ENCODE results near the gene FSCN2.

Gene FSCN2

DNA sequence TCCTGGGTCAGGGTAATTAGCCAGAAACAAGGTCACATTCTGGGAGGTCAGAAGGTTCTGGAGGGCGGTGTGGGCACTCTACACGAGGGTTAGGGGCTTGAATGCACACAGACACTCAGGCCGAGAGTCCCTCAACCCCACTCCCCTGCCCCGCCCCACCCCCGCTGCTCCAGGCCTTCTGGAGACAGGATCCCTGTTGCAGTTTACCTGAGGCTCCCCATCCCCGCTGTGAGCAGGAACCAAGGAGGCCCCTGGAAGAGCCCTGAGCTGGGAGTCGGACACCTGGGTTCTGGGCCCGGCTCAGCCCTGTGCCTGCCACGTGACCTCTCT, 11.2 kb upstream of the FSCN2 start:
- H3K27me3 ChIP-seq (ENCODE audit: insufficient read depth, low read length), result peaks cover 59% of the 10 kb centered on the region
- peaks cover 3% of the 10 kb centered on the region for H3K36me3 ChIP-seq (ENCODE audit: insufficient read depth, low read depth, low read length)
- H3K4me3 ChIP-seq (ENCODE audit: low read length), result peak overlapping the region; percentile 83; the same call in 1 of the 2 replicates
- H3K27ac ChIP-seq (ENCODE audit: low read length), result no peak overlapping the region
- H3K9ac ChIP-seq (ENCODE audit: low read depth, low read length), result no peak overlapping the region; the same call in 1 of the 2 replicates
- H3K9me3 ChIP-seq (ENCODE audit: insufficient read depth, low read depth, low read length), result no peaks in the 10 kb centered on the region
- peaks cover 10% of the 10 kb centered on the region for H3K4me1 ChIP-seq (ENCODE audit: insufficient read depth, low read length)

DNA sequence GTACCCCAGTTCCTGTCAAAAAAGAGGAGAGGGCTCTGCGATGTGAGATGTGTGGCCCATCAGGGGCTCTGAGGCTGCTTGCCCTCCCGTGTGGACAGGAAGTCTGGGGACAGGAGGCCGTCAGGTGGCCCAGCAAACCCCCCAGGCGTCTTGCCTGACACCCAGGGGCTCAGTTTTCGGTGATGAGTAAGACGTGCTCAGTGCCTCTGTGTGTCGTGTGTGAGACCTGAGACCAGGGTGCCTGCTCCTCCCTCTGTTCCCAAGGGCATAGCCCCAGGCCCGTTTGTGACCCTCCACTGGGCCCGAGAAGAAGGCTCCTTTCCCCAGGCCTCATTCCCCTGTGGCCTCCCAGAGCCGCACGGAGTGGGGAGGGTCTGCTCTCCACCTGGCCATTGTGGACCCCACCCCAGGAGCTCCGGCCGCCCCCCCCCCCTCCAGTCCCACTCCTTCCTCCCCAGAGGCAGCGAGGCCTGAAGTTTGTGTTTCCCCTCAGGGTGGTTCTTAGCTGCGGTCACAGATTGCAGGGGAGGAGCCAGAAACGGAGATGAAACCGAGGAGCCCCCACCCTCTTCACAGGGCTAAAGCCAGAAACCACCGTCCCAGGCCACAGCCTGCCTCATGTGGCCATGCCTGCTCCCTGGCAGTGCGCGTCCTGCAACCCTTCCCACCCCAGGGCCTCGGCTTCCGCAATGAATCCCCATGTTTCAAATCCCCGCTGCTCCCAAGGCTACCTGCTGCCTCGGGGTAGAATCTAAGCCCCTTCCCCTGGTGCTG, 10.7 kb upstream of the FSCN2 start:
- H3K4me3 ChIP-seq (ENCODE audit: low read length), result peak overlapping the region; percentile 62; the same call in 1 of the 2 replicates

DNA sequence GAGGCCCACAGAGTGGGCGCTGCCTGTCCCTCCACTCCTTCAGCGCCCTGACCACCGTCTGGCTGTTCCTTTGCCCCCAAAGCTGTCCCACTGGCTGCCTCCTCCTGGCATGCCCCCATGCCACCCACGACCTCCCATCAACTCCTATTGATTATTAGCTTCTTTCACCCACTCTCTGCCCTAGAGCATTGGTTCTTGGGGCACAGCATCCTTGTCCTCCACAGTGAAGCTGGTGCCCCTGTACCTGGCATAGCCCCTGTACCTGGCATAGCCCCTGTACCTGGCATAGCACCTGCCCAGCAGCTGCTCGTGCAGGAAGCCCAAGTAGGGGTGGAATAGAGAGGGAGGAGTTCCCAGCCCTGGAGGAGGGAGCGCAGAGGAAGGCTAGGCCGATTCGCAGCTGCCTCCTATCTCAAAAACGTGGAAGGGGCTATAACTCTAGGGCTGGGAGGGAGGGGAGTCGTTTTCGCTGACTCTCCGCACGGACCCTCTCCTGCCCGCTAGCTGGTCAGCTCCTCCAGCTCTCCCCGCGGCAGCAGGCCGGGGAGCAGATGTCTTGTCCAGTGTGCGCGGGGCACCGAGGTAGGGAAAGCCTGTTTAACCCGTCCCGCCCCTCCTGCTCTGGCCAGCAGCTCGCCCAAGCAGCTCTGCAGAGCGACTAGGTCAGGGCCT, 9.9 kb upstream of the FSCN2 start:
- H3K4me3 ChIP-seq (ENCODE audit: low read length), result peak overlapping the region; percentile 62; the same call in 1 of the 2 replicates
- H3K9me3 ChIP-seq (ENCODE audit: insufficient read depth, low read depth, low read length), result no peaks in the 10 kb centered on the region
- H3K27me3 ChIP-seq (ENCODE audit: insufficient read depth, low read length), result peaks cover 70% of the 10 kb centered on the region
- no peak overlapping the region for H3K27ac ChIP-seq (ENCODE audit: low read length)
- no peaks in the 10 kb centered on the region for H3K36me3 ChIP-seq (ENCODE audit: insufficient read depth, low read depth, low read length)
- H3K9ac ChIP-seq (ENCODE audit: low read depth, low read length), result peak overlapping the region; percentile 53; the same call in 1 of the 2 replicates
- peaks cover 10% of the 10 kb centered on the region for H3K4me1 ChIP-seq (ENCODE audit: insufficient read depth, low read length)

More for the DNA sequence above, 10.7 kb upstream of the FSCN2 start:
- no peaks in the 10 kb centered on the region for H3K9me3 ChIP-seq (ENCODE audit: insufficient read depth, low read depth, low read length)
- H3K4me1 ChIP-seq (ENCODE audit: insufficient read depth, low read length), result peaks cover 10% of the 10 kb centered on the region
- peak overlapping the region; percentile 53; the same call in 1 of the 2 replicates for H3K9ac ChIP-seq (ENCODE audit: low read depth, low read length)
- H3K36me3 ChIP-seq (ENCODE audit: insufficient read depth, low read depth, low read length), result no peaks in the 10 kb centered on the region
- H3K27me3 ChIP-seq (ENCODE audit: insufficient read depth, low read length), result peaks cover 65% of the 10 kb centered on the region
- H3K27ac ChIP-seq (ENCODE audit: low read length), result no peak overlapping the region

DNA sequence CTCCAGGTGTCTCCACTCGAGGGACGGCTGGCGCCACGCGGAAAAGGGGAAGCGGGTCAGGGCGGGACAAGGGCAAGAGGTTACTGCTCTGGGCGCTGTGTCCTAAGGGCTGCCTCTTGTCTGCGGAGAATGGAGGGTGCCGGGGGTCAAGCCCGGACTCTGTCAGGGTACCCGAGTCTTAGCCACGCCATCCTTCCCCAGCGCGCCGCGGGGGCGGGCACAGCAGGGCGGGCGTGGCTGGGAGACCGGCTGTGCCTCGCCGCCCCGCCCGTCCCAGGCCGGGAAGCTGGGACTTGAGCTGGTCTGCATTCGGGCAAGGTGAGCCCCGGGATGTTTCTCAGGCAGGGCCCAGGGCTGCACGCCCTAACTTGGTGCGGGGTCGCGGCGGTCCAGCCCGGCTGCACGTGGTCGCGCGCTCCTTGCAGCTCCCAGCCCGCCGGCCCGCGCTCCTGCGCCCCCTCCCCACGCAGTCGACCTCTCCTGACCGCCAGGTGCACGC, 9.3 kb upstream of the FSCN2 start:
- Histone ChIP-seq H3K27me3 (ENCODE audit: insufficient read depth, low read length) (peaks cover 70% of the 10 kb centered on the region), H3K36me3 (ENCODE audit: insufficient read depth, low read depth, low read length) (no peaks in the 10 kb centered on the region), H3K9me3 (ENCODE audit: insufficient read depth, low read depth, low read length) (no peaks in the 10 kb centered on the region), H3K9ac (ENCODE audit: low read depth, low read length) (peak overlapping the region; percentile 53; the same call in 1 of the 2 replicates), H3K4me1 (ENCODE audit: insufficient read depth, low read length) (peaks cover 10% of the 10 kb centered on the region), H3K27ac (ENCODE audit: low read length) (no peak overlapping the region), H3K4me3 (ENCODE audit: low read length) (peak overlapping the region; percentile 62)

DNA sequence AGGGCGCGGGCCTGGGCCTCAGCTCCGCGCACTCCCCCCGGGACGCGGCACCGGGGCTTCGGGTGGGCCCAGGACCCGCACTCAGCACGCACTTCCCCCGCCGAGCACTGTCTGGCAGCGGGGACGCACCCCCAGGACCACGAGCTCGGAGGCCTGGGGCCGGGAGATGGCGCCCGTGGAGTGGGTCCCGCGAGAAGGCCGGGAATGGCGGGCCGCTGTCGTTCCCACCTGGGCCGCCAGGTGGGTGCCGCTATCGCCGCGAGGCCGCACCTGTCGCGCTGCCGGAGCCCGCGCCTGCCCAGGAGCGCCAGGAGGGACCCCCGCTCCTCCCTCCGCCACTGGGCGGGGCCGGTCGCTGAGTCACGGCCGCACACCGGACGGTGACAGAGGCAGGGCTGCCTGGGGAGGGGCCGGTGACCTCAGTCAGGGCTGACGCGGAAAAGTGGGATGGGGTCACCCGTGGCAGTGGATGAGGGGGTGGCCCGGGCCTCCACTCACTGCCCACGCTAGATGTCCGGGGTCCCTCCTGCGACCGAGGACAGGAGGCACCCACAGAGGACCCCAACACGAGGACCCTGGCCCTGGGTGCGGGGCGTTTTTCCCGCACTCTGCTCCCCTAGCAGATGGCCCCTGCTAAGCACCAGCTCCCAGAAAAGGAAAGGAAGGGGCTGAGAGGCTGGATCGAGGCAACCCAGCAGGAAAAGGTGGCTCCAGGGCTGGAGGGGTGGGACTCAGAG, 8.7 kb upstream of the FSCN2 start:
- H3K9me3 ChIP-seq (ENCODE audit: insufficient read depth, low read depth, low read length), result no peaks in the 10 kb centered on the region
- no peak overlapping the region for H3K27ac ChIP-seq (ENCODE audit: low read length)
- H3K4me3 ChIP-seq (ENCODE audit: low read length), result peak overlapping the region; percentile 62; the same call in 1 of the 2 replicates
- H3K36me3 ChIP-seq (ENCODE audit: insufficient read depth, low read depth, low read length), result no peaks in the 10 kb centered on the region
- H3K4me1 ChIP-seq (ENCODE audit: insufficient read depth, low read length), result peaks cover 10% of the 10 kb centered on the region
- H3K9ac ChIP-seq (ENCODE audit: low read depth, low read length), result peak overlapping the region; percentile 53; the same call in 1 of the 2 replicates
- peaks cover 70% of the 10 kb centered on the region for H3K27me3 ChIP-seq (ENCODE audit: insufficient read depth, low read length)

DNA sequence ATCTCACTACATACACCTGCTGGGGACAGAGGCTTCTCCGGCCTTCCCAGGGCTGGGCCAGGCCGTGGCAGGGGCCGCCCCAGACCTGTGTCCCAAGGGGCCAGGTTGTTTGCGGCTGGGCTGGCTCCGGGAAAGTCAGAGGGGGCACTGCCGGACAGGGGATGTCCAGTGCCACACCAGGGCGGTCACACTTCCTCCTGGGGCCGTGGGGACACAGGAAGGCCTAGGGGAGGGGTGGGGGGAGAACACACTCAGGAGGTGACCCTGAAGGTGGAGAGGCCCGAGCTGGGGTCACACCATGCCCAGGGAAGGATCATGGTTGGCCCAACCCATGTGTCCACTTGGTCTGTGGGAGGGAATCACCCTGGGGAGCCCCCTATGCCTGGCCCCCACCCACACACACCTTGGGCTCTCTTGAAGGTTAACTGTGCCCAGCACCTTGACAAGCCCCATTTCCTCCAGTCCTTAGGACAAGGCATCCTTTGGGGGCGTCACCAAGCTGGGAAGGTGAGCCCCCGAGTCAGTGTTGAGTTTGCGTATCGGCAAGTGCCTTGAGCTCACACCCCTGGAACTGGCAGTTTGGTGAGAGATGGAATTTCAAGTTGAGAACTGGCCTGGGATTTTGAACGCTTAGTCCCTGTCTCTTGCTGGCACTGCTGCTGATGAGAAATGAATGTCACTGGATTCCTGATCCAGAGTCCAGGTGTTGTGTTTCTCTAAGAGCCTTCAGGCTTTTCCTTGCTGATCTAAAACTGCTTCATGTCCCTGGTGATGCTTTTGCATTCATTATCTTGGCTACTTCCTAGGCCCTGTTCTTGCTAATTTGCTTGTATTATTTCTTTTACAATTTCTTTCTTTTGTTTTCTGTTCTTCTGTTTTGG, 7.9 kb upstream of the FSCN2 start:
- Histone ChIP-seq H3K9me3 (ENCODE audit: insufficient read depth, low read depth, low read length) (no peaks in the 10 kb centered on the region), H3K27me3 (ENCODE audit: insufficient read depth, low read length) (peaks cover 70% of the 10 kb centered on the region), H3K4me3 (ENCODE audit: low read length) (peak overlapping the region; percentile 62; the same call in 1 of the 2 replicates), H3K9ac (ENCODE audit: low read depth, low read length) (peak overlapping the region; percentile 51; the same call in 1 of the 2 replicates), H3K36me3 (ENCODE audit: insufficient read depth, low read depth, low read length) (no peaks in the 10 kb centered on the region), H3K27ac (ENCODE audit: low read length) (no peak overlapping the region), H3K4me1 (ENCODE audit: insufficient read depth, low read length) (peaks cover 10% of the 10 kb centered on the region)

DNA sequence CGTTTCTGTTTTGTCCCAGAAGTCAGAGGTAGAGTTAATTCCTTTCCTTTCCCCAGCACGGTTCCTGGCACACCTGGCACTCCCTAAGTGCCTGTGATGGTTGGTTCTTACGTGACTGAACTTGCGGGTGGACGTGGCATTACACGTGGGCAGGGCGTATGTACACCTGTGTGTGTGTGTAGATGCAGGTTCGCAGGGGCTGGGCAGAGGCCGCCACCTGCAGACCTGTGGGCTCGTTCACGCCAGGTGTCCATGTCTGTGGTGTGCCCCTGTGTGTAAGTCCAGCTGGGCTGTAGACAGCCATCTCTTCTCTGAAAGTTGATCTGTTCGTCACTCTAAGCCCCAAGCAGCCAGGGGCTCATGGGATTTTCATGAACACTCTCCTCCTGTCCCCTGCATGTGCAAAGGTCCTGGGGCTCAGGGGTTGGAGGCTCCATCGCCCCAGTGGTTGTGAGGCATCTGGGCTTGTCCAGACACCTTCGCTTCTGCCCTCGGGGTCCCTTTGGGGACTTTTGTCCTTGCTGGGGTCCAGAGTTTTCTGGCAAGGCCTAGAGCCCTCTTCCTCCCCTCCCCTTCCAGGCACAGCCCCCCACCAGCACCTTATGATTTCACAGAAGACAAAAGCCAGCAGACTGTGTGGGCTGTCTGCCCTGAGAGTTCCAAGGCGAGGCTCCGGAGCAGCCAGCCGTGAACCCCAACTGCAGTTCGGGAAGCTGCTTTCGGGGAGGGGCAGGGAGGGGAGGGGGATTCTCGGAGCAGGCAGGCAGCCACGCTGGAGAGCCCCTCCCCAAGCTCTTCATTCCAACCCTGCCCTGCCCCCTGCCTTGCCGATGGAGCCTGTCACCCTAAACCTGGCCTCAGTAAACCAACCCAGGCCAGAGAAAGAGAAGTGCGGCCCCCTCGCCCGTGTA, 5.4 kb upstream of the FSCN2 start:
- Histone ChIP-seq H3K4me1 (ENCODE audit: insufficient read depth, low read length) (peaks cover 3% of the 10 kb centered on the region; the same call in 1 of the 2 replicates), H3K27ac (ENCODE audit: low read length) (no peak overlapping the region), H3K36me3 (ENCODE audit: insufficient read depth, low read depth, low read length) (no peaks in the 10 kb centered on the region), H3K9ac (ENCODE audit: low read depth, low read length) (no peak overlapping the region), H3K4me3 (ENCODE audit: low read length) (no peak overlapping the region; the same call in 1 of the 2 replicates), H3K27me3 (ENCODE audit: insufficient read depth, low read length) (peaks cover 59% of the 10 kb centered on the region), H3K9me3 (ENCODE audit: insufficient read depth, low read depth, low read length) (no peaks in the 10 kb centered on the region)

DNA sequence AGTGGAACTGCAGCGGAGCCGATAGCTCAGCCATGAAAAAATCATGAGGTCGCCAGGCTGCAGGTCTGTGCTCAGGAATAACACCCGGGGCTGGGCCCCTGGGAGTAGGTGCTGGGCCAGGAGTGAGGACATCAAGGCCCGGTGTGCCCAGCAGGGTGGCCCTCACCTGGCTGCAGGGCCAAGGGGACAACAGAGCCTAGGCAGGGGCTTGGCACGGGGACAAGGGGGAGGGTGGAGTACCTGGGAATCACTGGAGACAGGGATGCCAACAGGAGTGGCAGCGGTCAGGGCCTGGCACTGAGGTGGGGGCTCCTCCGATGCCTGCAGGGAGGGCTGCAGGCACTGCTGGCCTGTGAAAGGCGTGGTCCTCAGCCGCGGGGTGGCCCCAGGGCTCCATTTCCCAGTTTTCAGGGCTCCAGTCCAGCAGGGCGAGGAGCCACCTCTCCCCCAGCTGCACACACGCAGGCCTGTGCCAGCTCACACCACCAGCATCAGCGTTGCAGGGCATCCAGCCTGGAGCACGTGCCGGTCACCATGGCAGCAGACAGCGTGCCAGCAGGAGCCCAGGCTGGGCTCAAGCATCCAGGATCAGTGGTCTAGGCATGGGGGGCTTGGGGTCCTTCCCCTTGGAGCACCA, 4.7 kb upstream of the FSCN2 start:
- Histone ChIP-seq H3K27ac (ENCODE audit: low read length) (no peak overlapping the region), H3K9ac (ENCODE audit: low read depth, low read length) (no peak overlapping the region), H3K9me3 (ENCODE audit: insufficient read depth, low read depth, low read length) (no peaks in the 10 kb centered on the region), H3K4me1 (ENCODE audit: insufficient read depth, low read length) (no peaks in the 10 kb centered on the region; the same call in 1 of the 2 replicates), H3K36me3 (ENCODE audit: insufficient read depth, low read depth, low read length) (no peaks in the 10 kb centered on the region), H3K27me3 (ENCODE audit: insufficient read depth, low read length) (peaks cover 51% of the 10 kb centered on the region), H3K4me3 (ENCODE audit: low read length) (no peak overlapping the region)

DNA sequence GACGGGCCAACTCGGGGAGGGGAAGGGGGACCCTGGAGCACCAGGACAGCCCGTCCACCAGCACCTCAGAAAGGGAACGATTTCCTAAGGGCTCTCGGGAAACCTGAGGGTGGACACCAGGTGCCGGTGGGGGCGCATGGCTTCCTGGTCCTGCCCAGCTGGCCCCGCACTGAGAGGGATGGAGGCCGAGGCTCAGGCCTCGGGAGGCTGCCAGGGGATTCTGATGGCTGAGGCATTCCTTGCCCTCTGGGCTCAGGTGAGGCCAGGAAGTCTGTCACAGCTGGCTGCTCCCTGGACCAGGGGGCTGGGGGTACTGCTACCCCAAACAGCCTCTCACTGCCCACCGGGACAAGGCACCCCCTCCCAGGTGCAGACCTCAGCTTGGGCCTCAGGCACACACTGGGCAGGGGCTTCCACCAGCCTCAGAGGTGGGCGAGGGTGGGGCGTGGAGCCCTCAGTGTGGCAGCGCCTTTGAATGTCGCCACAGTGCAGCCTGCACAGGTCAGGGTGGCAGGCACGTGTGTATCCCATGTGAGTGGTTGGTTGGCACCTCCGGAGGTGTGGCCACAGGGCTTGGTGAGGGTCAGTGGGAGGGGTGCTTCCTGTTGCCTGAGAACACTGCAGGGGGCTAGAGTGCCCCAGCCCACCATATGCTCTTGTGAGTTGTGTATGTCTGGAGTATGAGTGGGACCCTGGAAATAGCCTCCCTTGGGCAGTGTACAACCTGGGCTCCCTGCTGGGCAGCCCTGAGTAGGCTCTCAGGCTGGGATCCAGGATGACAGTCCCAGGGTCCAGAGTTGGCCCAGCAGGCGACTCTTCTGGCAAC, 3.9 kb upstream of the FSCN2 start:
- H3K9ac ChIP-seq (ENCODE audit: low read depth, low read length), result no peak overlapping the region
- no peak overlapping the region for H3K4me3 ChIP-seq (ENCODE audit: low read length)
- no peaks in the 10 kb centered on the region; the same call in 1 of the 2 replicates for H3K4me1 ChIP-seq (ENCODE audit: insufficient read depth, low read length)
- H3K27ac ChIP-seq (ENCODE audit: low read length), result no peak overlapping the region
- no peaks in the 10 kb centered on the region for H3K36me3 ChIP-seq (ENCODE audit: insufficient read depth, low read depth, low read length)
- H3K27me3 ChIP-seq (ENCODE audit: insufficient read depth, low read length), result peaks cover 44% of the 10 kb centered on the region
- H3K9me3 ChIP-seq (ENCODE audit: insufficient read depth, low read depth, low read length), result no peaks in the 10 kb centered on the region

Data from iPS-20b (cell line).